Cardiac fibroblast (primary cell): ENCODE results near the gene INPP5A.

Experiments
- DNase-seq, 2 donors: peaks; one replicate each; pipeline versions ENCODE4 v3.0.0 to v3.0.0-alpha.2; 2010; ENCODE audit warnings: low read depth in 2 of 2
- H3K4me3 ChIP-seq, 2 donors: replicated peaks in 1 of 2; 1 replicate in 1 of 2; 2 replicates in 1 of 2; pipeline ENCODE4 v1.5.1; 2011; ENCODE audit warnings: low read depth in 2 of 2, low read length in 2 of 2, mild to moderate bottlenecking in 2 of 2, moderate library complexity in 1 of 2
- TF ChIP-seq, protein P1 (sequence below): IDR thresholded peaks from one replicate; pipeline ENCODE4 v1.5.1; 2011; ENCODE audit warnings: low read depth, mild to moderate bottlenecking, low read length, inconsistent platforms

INPP5A gene

DNA sequence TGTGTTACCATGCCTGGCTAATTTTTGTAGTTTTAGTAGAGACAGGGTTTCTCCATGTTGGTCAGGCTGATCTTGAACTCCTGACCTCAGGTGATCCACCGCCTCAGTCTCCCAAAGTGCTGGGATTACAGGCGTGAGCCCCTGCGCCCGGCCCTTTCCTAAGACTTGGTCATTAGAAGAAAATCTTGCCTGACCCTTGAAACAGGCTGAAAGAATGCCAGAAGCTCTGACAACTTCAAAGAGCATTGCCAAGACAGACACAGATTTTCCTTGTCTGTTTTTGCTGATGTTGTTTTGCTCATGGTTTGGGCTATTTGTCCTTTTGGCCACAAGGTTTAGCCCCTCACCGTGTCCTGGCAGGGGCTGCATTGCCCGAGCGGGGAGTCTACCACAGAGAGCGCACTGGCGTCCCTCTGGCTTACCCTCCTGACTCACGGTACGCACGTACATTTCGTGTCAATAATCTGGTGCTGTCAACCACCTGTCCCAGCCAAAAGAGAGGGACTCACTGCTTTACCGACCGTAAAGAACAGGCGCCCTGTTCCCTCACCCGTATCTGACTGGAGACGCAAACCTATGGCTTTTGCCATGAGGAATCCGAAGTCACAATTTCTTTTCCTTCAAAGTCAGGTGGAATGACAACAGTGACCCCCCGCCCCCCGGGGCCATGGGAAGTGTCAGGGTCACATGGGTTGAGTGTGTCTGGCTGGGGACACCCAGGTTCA, 10.1 kb upstream of the INPP5A start:
- TF ChIP-seq, protein P1, sequence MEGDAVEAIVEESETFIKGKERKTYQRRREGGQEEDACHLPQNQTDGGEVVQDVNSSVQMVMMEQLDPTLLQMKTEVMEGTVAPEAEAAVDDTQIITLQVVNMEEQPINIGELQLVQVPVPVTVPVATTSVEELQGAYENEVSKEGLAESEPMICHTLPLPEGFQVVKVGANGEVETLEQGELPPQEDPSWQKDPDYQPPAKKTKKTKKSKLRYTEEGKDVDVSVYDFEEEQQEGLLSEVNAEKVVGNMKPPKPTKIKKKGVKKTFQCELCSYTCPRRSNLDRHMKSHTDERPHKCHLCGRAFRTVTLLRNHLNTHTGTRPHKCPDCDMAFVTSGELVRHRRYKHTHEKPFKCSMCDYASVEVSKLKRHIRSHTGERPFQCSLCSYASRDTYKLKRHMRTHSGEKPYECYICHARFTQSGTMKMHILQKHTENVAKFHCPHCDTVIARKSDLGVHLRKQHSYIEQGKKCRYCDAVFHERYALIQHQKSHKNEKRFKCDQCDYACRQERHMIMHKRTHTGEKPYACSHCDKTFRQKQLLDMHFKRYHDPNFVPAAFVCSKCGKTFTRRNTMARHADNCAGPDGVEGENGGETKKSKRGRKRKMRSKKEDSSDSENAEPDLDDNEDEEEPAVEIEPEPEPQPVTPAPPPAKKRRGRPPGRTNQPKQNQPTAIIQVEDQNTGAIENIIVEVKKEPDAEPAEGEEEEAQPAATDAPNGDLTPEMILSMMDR: no peak
- no peak overlapping the region for H3K4me3 ChIP-seq
- DNase-seq: no peak

DNA sequence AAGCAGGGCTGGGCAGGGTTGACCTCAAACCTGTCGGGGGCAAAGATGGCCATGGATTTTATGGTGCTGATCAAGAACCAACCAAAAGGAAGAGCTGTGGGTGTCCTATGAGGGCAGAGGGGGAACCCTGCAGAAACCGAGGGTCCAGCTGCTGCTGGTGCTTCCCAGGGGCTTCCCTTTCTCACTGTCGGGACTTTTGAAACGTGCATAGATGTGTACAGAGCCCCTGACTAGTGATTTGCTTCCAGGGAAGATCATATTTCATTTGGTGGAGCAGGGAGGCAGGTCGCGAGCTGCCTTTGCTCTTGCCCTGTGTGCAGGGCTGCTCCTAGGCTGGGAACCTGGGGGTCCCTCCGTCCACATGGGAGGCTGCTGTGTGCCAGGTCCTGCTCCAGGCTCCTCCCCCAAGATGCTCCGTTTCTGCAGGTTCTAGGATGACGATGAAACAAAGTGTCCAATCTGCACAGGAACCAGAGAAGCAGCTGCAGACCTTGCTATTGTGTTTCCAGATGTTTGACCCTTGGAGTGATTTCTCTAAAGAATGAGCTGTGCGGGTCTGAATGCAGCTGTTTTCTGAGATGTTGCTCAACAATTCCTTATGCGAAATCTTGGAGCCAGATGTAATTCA, 9.4 kb upstream of the INPP5A start:
- TF ChIP-seq, protein P1: no peak
- H3K4me3 ChIP-seq: no peak overlapping the region
- peak in 1 of 2 donors; percentile 58 for DNase-seq

DNA sequence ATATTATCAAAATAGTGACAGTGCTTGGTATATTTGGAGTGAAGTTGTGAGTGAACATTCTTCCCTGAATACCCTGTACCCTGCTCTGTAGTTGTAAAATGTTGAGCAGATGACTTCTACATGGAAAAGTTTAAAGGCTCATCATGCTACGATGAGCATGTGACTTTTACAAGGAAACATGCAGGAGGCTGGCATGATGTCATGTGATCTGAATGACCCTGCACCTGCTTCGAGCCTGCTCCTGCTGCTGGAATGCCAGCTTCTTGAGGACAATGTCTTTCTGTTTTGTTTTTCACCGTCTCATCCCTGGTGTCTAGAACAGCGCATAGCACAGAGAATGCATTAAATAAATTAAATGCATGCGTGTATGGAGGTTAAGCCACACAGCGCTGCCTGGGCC, 5.4 kb upstream of the INPP5A start:
- TF ChIP-seq, protein P1: no peak
- DNase-seq: no peak
- H3K4me3 ChIP-seq: no peak overlapping the region

DNA sequence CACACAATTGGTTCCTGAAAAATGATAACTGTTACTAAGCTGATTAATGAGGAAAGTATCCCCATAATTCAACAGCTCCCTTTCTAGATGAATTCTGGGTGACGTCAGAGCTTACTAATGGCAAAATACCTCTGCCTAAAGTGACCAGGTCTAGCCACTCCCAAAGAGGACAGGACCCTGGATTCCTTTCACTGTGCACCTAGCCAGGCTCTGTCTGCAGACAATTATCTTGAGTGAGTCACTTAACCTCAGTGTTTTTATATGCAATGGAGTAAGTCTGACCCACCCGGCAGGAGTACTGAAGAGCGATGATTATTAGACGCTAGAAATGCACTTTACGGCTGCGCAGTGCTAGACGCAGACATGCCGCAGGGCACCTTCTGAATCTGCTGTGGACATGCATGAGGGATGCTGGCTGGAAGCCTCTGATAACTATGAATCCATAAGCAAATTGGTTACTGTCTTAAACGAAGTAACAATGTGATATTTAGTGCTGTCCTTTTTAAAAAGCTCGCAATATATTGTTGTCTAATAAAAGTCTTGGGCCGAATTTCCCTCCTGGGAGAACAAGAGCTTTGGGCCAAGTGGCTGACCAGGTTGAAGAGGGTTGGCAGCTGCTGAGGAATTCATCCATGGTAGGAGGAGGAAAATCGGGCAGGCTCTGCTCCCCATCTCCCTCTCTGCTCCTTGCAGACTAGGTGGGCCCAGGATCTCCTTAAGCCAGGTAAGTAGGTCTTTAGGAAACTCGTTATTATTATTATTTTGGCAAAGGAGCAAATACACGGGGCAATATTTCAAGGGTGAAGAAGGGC, 4.6 kb upstream of the INPP5A start:
- peak; percentile 29 to 82 for DNase-seq
- TF ChIP-seq, protein P1: no peak
- H3K4me3 ChIP-seq: no peak overlapping the region

DNA sequence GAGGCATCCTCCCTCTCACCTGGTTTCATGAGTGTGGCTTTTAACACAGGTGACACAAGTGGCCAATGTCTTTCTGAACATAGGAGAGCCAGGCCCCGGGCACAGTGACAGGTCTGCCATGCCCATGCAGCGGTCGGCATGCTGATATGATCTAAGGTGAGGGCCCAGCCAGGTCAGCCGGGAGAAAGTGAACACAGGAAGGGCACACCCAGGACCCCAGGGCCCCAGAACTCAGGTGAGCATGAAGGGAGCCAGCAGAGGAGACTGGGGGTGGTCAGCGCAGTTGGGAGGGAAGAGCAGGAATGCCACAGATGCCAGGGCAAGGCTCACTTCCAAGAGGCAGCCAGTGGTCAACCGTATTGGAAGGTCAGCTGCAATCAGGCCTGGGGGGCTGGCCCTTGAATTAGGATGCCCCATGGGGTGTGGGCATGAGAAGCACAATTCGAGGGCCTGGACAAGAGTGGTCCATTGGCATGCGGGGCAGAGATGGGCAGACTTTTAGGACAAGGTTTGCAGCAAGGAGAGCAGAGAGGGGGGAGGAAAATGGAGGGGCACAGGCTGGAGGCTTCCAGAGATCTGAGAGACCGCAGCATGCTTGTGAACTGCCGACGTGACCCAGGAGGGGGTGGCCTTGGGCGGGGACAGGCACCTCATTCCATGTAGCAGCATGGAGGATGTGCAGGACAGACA, 3.9 kb upstream of the INPP5A start:
- H3K4me3 ChIP-seq: no peak overlapping the region
- no peak for DNase-seq

More for the DNA sequence above, 3.9 kb upstream of the INPP5A start:
- TF ChIP-seq, protein P1: no peak
